HG03175 (cell line): ENCODE results near the gene ZNF43.
"Not testable (repeated sequence)": the region's sequence is repeated elsewhere in the genome, so short reads cannot be mapped to it uniquely, and the experiment has no call there.

Experiments used
- ATAC-seq: cut with Tn5 transposase; IDR thresholded peaks from one replicate; pipeline ENCODE4 v1.9.1; 2021; ENCODE audit warnings: mild to moderate bottlenecking, moderate library complexity; ENCODE audit not compliant: unreplicated experiment

ZNF43 gene

GRCh38 chr19:21835810-21836444, at the start of gene ZNF43:
TSS of gene ZNF43 (minus strand) at chr19:21836182. CDS start at chr19:21836038, 144 bp downstream.
- ATAC-seq: peak; percentile 94

GRCh38 chr19:21885516-21885915, 49.5 kb upstream of the ZNF43 start:
- not testable (repeated sequence) for ATAC-seq

- ATAC-seq: not testable (repeated sequence)
These were observed 48.8 kb upstream of the ZNF43 start for GRCh38 chr19:21884786-21885185.

- ATAC-seq: no peak
These were observed 47.5 kb upstream of the ZNF43 start for GRCh38 chr19:21883516-21883915.

- not testable (repeated sequence) for ATAC-seq
These were observed 44.8 kb upstream of the ZNF43 start for GRCh38 chr19:21880761-21881160.

GRCh38 chr19:21878646-21879045, 42.7 kb upstream of the ZNF43 start:
- no peak for ATAC-seq

- ATAC-seq: no peak
These were observed 42.0 kb upstream of the ZNF43 start for GRCh38 chr19:21877976-21878375.

- ATAC-seq: not testable (repeated sequence)
These were observed 40.6 kb upstream of the ZNF43 start for GRCh38 chr19:21876608-21877007.

- ATAC-seq: no peak
These were observed 21.0 kb upstream of the ZNF43 start for GRCh38 chr19:21856773-21857514.

GRCh38 chr19:21851596-21852345, 15.8 kb upstream of the ZNF43 start:
- peak; percentile 93 for ATAC-seq

GRCh38 chr19:21850656-21851255, 14.8 kb upstream of the ZNF43 start:
- no peak for ATAC-seq

GRCh38 chr19:21848706-21849105, 12.7 kb upstream of the ZNF43 start:
- no peak for ATAC-seq

- ATAC-seq: no peak
These were observed 7.1 kb upstream of the ZNF43 start for GRCh38 chr19:21843081-21843480.

- no peak for ATAC-seq
These were observed 5.6 kb upstream of the ZNF43 start for GRCh38 chr19:21841488-21842097.

- no peak for ATAC-seq
These were observed 5.1 kb upstream of the ZNF43 start for GRCh38 chr19:21841081-21841480.

- no peak for ATAC-seq
These were observed 4.0 kb upstream of the ZNF43 start for GRCh38 chr19:21839976-21840375.

- no peak for ATAC-seq
These were observed 2.7 kb upstream of the ZNF43 start for GRCh38 chr19:21838646-21839045.

GRCh38 chr19:21835429-21835809, 563 bp downstream of the ZNF43 start:
- no peak for ATAC-seq

GRCh38 chr19:21833733-21834132, 2.2 kb downstream of the ZNF43 start:
- no peak for ATAC-seq

- ATAC-seq: no peak
These were observed 11.3 kb downstream of the ZNF43 start for GRCh38 chr19:21824679-21825078.

- no peak for ATAC-seq
These were observed 12.8 kb downstream of the ZNF43 start for GRCh38 chr19:21823224-21823623.
